ENCODE measurements around the gene FKBP1A.

The FKBP1A gene

GRCh38 chr20:1330075-1330830 is 62.6 kb downstream of the FKBP1A start:
- H3K4me3 ChIP-seq (ENCODE audit: low read depth, low read length): no peak overlapping the region
- DNase-seq (ENCODE audit: low read depth): peak; percentile 71
- TF ChIP-seq CTCF (IDR thresholded peaks at IDR 0.05; ENCODE audit: insufficient read depth, low read depth, low read length, missing control alignments): no peak

GRCh38 chr20:1328680-1329330 is 64.0 kb downstream of the FKBP1A start, which contains the start of gene SDCBP2:
SDCBP2 (minus strand) TSS chr20:1329139; CDS start chr20:1320416, 8,723 bp downstream.
- no peak for TF ChIP-seq CTCF (IDR thresholded peaks at IDR 0.05; ENCODE audit: insufficient read depth, low read depth, low read length, missing control alignments)
- H3K4me3 ChIP-seq (ENCODE audit: low read depth, low read length): no peak within 1 kb of the TSS
- DNase-seq (ENCODE audit: low read depth): no peak

DNA sequence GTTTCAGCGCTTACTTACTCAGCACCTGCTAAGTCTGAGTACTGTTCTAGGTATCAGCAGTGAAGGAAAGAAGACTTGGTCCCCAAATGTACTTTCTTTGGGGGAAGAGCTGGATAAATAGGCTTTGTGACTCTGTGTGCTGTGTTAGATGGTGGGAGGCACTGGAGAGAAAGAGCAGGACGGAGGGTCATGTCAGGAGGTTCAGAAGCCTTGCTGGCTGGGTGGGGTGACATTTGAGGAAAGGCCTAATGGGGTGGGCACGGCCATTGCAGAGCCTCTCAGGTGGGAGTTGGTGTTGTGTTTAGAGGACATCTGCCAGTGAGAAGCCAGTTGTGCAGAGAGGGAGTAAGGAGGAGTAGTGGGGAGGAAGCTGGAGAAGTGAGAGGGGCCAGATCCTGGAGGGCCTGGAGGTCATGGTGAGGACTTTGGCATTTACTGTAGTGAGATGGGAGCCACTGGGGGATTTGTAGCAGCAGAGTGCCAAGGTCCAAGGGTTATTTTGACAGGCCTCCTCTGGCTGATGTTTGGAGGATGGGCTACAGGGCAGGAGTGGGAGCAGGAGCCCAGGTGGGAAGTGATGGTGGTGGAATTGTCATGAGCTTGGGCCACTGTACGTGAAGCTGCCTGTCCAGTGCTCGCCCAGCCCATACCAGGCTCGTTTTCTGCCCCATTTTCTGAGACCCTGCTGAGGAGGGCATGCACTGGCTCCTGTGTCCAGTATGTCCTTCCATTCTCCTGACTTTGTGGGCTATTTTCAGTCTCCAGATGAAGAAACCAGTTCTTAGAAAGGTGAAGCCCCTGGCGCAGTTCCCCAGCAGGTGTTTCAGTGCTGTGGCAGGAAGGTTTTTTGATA is 64.8 kb downstream of the FKBP1A start:
- TF ChIP-seq CTCF (IDR thresholded peaks at IDR 0.05; ENCODE audit: insufficient read depth, low read depth, low read length, missing control alignments): no peak
- DNase-seq (ENCODE audit: low read depth): no peak
- H3K4me3 ChIP-seq (ENCODE audit: low read depth, low read length): no peak overlapping the region

GRCh38 chr20:1327241-1327653 is 65.6 kb downstream of the FKBP1A start:
- no peak for DNase-seq (ENCODE audit: low read depth)
- no peak for TF ChIP-seq CTCF (IDR thresholded peaks at IDR 0.05; ENCODE audit: insufficient read depth, low read depth, low read length, missing control alignments)
- H3K4me3 ChIP-seq (ENCODE audit: low read depth, low read length): no peak overlapping the region

- DNase-seq (ENCODE audit: low read depth): no peak
Measured at GRCh38 chr20:1326031-1326930, 66.6 kb downstream of the FKBP1A start.

More at GRCh38 chr20:1326031-1326930, 66.6 kb downstream of the FKBP1A start:
- peak overlapping the region; percentile 94 for H3K4me3 ChIP-seq (ENCODE audit: low read depth, low read length)
- TF ChIP-seq CTCF (IDR thresholded peaks at IDR 0.05; ENCODE audit: insufficient read depth, low read depth, low read length, missing control alignments): no peak

Measured in GM12865 (cell line).